ENCODE data around the gene VMP1.

GRCh38 chr17:59760160-59760559 is 52.7 kb downstream of the VMP1 start:
- no peak for TF ChIP-seq EZH2 (IDR thresholded peaks at IDR 0.05; ENCODE audit: low read length, missing control alignments)
- TF ChIP-seq, protein P1, sequence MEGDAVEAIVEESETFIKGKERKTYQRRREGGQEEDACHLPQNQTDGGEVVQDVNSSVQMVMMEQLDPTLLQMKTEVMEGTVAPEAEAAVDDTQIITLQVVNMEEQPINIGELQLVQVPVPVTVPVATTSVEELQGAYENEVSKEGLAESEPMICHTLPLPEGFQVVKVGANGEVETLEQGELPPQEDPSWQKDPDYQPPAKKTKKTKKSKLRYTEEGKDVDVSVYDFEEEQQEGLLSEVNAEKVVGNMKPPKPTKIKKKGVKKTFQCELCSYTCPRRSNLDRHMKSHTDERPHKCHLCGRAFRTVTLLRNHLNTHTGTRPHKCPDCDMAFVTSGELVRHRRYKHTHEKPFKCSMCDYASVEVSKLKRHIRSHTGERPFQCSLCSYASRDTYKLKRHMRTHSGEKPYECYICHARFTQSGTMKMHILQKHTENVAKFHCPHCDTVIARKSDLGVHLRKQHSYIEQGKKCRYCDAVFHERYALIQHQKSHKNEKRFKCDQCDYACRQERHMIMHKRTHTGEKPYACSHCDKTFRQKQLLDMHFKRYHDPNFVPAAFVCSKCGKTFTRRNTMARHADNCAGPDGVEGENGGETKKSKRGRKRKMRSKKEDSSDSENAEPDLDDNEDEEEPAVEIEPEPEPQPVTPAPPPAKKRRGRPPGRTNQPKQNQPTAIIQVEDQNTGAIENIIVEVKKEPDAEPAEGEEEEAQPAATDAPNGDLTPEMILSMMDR (conservative IDR thresholded peaks at IDR 0.05 in 1 of 2, IDR thresholded peaks at IDR 0.05 in 1 of 2; ENCODE audit: low read depth in 1 of 2, low read length in 2 of 2), result no peak
